ENCODE results near the gene CDO1. TPM values are rescaled to one million over a fixed set of nuclear protein-coding genes. Genes with fewer than 3 reads are reported as not detected.

The CDO1 gene
- total and polyA plus RNA-seq, 2 of the 8 experiments (the other 6 are each of a cell fraction or from before 2014, with no cell fraction given): 26.1 to 29.5 TPM

DNA sequence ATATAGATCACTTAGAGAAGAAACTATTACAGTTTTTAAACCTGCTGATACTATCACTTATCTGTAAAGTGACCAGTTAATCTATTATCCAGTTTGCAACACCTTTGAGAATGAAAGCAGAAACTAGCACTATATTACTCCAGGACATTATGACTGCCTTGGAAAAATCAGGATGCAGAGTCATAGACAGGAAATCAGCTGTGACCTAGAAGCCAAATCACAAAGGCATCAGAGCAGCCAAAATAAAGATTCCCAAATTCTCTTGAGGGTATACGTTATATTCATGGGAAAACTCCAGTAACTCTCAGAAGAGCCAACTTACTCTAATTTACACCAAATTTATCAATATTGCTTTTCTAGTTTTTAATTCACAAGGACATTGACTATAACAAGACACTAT is 49.9 kb downstream of the CDO1 start:
- no peak overlapping the region for H3K9ac ChIP-seq (replicated peaks in 1 of 4; ENCODE audit: extremely low read depth in 1 of 4, low read depth in 3 of 4, low read length in 3 of 4)
- 94% methylated on average over 1 of the region's 1 CpG; no CpG with 5 or more reads in 1 of the 2 experiments for WGBS, 2 experiments (ENCODE audit: extremely low coverage in 1 of 2, insufficient coverage in 1 of 2, insufficient read length in 1 of 2, insufficient replicate concordance in 2 of 2, low coverage in 1 of 2, low lambda C conversion rate in 2 of 2, missing lambda C conversion rate in 1 of 2)
- no peak overlapping the region for H3K27ac ChIP-seq (ENCODE audit: low read depth, low read length)
- H3K79me2 ChIP-seq (ENCODE audit: control insufficient read depth in 1 of 2, insufficient read depth in 2 of 2, low read length in 2 of 2): no peaks in the 10 kb centered on the region
- no peak overlapping the region for H2AFZ ChIP-seq (ENCODE audit: low read length)
- H3K4me2 ChIP-seq (ENCODE audit: insufficient read depth in 1 of 2, low read depth in 2 of 2, low read length in 2 of 2): no peak overlapping the region
- no peak overlapping the region for H3K4me3 ChIP-seq (ENCODE audit: extremely low read depth in 1 of 4, insufficient read depth in 2 of 4, low read depth in 3 of 4, low read length in 4 of 4)
- no peaks in the 10 kb centered on the region for H3K79me1 ChIP-seq (ENCODE audit: low read depth, low read length)
- H4K8ac ChIP-seq (ENCODE audit: extremely low read depth, insufficient read depth, low read length): no peak overlapping the region
- no peak overlapping the region for H3K18ac ChIP-seq (ENCODE audit: extremely low read depth, low read length)
- no peaks in the 10 kb centered on the region for H3K23me2 ChIP-seq (ENCODE audit: low read depth, low read length)
- ChIA-PET CTCF (ENCODE audit: partially characterized antibody) (interaction anchor here (0.9 kb wide), 1 partner anchor 12 kb away, joined by 3 read pairs; no protein-coding TSS in a partner anchor), POLR2A (ENCODE audit: partially characterized antibody) (no interaction called here)
- H3K9me3 ChIP-seq (ENCODE audit: insufficient read depth in 2 of 2, low read depth in 1 of 2, low read length in 1 of 2): peaks cover 3 to 6% of the 10 kb centered on the region in 2 experiments; a peak in 2 of 4 replicates
- no peaks in the 10 kb centered on the region for H3K36me3 ChIP-seq (ENCODE audit: control insufficient read depth in 2 of 4, insufficient read depth in 4 of 4, low read length in 3 of 4)
- H3K14ac ChIP-seq (ENCODE audit: insufficient read length): no peak overlapping the region
- no peak overlapping the region for H3K56ac ChIP-seq (replicated peaks; ENCODE audit: insufficient read length, low read depth, low read length)
- DNase-seq (ENCODE audit: low read depth in 1 of 2, low spot score in 2 of 2) (no peak), FAIRE-seq (no peak)
- TF ChIP-seq EP300 (IDR thresholded peaks at IDR 0.05; ENCODE audit: borderline replicate concordance in 1 of 2, low read depth in 2 of 2, low read length in 2 of 2): no peak
- TF ChIP-seq HDAC6 (IDR thresholded peaks at IDR 0.05; ENCODE audit: low read depth, low read length): no peak
- TF ChIP-seq JUN (IDR thresholded peaks at IDR 0.05; ENCODE audit: low read depth, low read length): no peak
- TF ChIP-seq SIRT6 (IDR thresholded peaks at IDR 0.05; ENCODE audit: low read length): no peak
- no peak for TF ChIP-seq CEBPB (IDR thresholded peaks at IDR 0.05; ENCODE audit: low read depth, low read length)
- no peak for TF ChIP-seq CBX5 (IDR thresholded peaks at IDR 0.05; ENCODE audit: low read depth, low read length)
- no peak for TF ChIP-seq NANOG (IDR thresholded peaks at IDR 0.05; ENCODE audit: insufficient read depth, low read depth, low read length, poor library complexity, severe bottlenecking)
- no peak for TF ChIP-seq BCL11A (IDR thresholded peaks at IDR 0.05; ENCODE audit: low read depth in 2 of 2, low read length in 2 of 2)
- TF ChIP-seq NRF1 (IDR thresholded peaks at IDR 0.05; ENCODE audit: low read depth, low read length): no peak
- TF ChIP-seq TCF12 (IDR thresholded peaks at IDR 0.05; ENCODE audit: low read depth, low read length): no peak
- no peak overlapping the region for H3K4ac ChIP-seq (replicated peaks; ENCODE audit: insufficient read length, low read depth, low read length)
- no peak overlapping the region for H2BK120ac ChIP-seq (replicated peaks; ENCODE audit: low read depth, low read length)
- H3K4me1 ChIP-seq (replicated peaks in 1 of 4; ENCODE audit: control insufficient read depth in 3 of 4, insufficient read depth in 4 of 4, low read length in 3 of 4): no peaks in the 10 kb centered on the region
- H2BK5ac ChIP-seq (ENCODE audit: low read depth, low read length): no peak overlapping the region
- H2BK20ac ChIP-seq (ENCODE audit: low read length): no peak overlapping the region
- no peak overlapping the region for H2BK12ac ChIP-seq (ENCODE audit: low read depth, low read length)
- H3K23ac ChIP-seq (ENCODE audit: insufficient read length): no peak overlapping the region
- peaks cover 0 to 1% (median 0%) of the 10 kb centered on the region in 4 experiments; a peak in 1 of 7 replicates for H3K27me3 ChIP-seq (replicated peaks in 1 of 4; ENCODE audit: control insufficient read depth in 3 of 4, extremely low read depth in 1 of 4, insufficient read depth in 3 of 4, low read length in 3 of 4)
- no peak overlapping the region for H4K5ac ChIP-seq (ENCODE audit: insufficient read length, low read depth, low read length)
- no peak overlapping the region for H4K91ac ChIP-seq (replicated peaks; ENCODE audit: insufficient read length, low read length)
- no peak overlapping the region for H2AK5ac ChIP-seq (ENCODE audit: low read depth, low read length)
- H2BK15ac ChIP-seq (ENCODE audit: low read length): no peak overlapping the region
- no peaks in the 10 kb centered on the region for H4K20me1 ChIP-seq (replicated peaks in 1 of 2; ENCODE audit: control insufficient read depth in 1 of 2, insufficient read depth in 2 of 2, low read length in 2 of 2)
